Body of pancreas (tissue), 4 donors: Measurements from ENCODE around the gene SPATA13. TPM values are rescaled to one million over a fixed set of nuclear protein-coding genes. Genes with fewer than 3 reads are reported as not detected.
"Not testable (repeated sequence)": the region's sequence is repeated elsewhere in the genome, so short reads cannot be mapped to it uniquely, and the experiment has no call there.

Experiments used
- ATAC-seq: fragments of 150-250 bp; one replicate; pipeline ENCODE4 v1.9.1; 2016
- DNase-seq, 4 donors: peaks; one replicate each; pipeline ENCODE4 v3.0.0-alpha.2; 2019
- H3K27ac ChIP-seq, 4 donors: fragments of 200-600 bp; sonication (generic); 1 replicate in 3 of 4; 2 replicates in 1 of 4; pipeline versions ENCODE4 v1.5.1 to v1.6.1; 2016 to 2019; ENCODE audit warnings: mild to moderate bottlenecking in 1 of 4, mixed read lengths in 1 of 4, moderate library complexity in 1 of 4
- H3K27me3 ChIP-seq, 2 donors: fragments of 200-600 bp; sonication (generic); one replicate each; pipeline ENCODE4 v1.6.0; 2016; ENCODE audit warnings: mild to moderate bottlenecking in 1 of 2
- H3K36me3 ChIP-seq, 2 donors: fragments of 200-600 bp; sonication (generic); replicated peaks in 1 of 2; 2 replicates each; pipeline ENCODE4 v1.5.1; 2016; ENCODE audit warnings: low read depth in 2 of 2; ENCODE audit not compliant: insufficient read depth in 1 of 2
- H3K4me1 ChIP-seq: fragments of 200-600 bp; sonication (generic); one replicate; pipeline ENCODE4 v1.6.0; 2016
- H3K4me3 ChIP-seq, 2 donors: fragments of 200-600 bp; sonication (generic); 1 replicate in 1 of 2; 2 replicates in 1 of 2; pipeline ENCODE4 v1.5.1; 2016 to 2019
- H3K9me3 ChIP-seq, 3 donors: fragments of 200-600 bp; sonication (generic); 1 replicate in 2 of 3; 2 replicates in 1 of 3; pipeline ENCODE4 v1.5.1; 2016
- POLR2A ChIP-seq, 3 donors: fragments of 450-650 bp; IDR thresholded peaks; one replicate each; pipeline ENCODE4 v1.6.1; 2016; ENCODE audit warnings: antibody characterized with exemption in 3 of 3, mild to moderate bottlenecking in 2 of 3
- WGBS, 2 donors: methylation state at CpG; one replicate each; pipeline ENCODE4 v1.1.5; 2017; 5-methylcytosine and 5-hydroxymethylcytosine counted together
- intact Hi-C: fragments of 100-400 bp; cut with DNase I; formaldehyde crosslinking; loops from one replicate; pipeline ENCODE4 v1.15.1; 2023
- total RNA-seq, 2 donors: library from RNA; depleted of rRNA; stranded (reverse); fragments of >200 nt; gene quantifications; one replicate each; pipeline ENCODE4 v1.1.0, GENCODE V29; 2016
- TF ChIP-seq, protein P1 (sequence below), 7 experiments: fragments of 450-650 bp in 4 of 7; fragments of 200-600 bp in 3 of 7; sonication (generic) in 3 of 7; IDR thresholded peaks; one replicate each; pipeline ENCODE4 v1.5.1; 2016 to 2019; ENCODE audit warnings: antibody characterized with exemption in 7 of 7

SPATA13 gene
- total RNA-seq, 2 donors from 2014 or later: 83.3 to 359 TPM

DNA sequence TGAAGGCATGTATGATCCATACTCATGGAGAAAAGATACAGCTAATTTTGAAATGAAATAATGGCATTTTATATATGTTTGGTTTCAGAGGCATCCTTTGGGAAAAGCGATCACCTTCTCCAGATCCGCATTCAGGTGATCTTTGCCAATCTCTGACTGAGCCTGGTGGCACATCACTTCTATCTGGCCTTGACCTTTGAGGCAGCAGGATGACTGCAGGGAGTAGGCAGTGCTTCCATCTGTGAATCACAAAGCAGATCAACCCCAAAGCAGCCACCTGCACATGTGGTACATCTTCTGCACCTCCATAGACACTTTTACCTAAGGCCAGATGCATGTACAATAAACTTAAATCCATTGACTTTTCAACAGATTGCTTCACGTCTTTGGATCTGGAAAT lies 53.4 kb downstream of the SPATA13 start:
- intact Hi-C loops: no loop called here
- no peak for ATAC-seq
- no peaks in the 10 kb centered on the region for H3K9me3 ChIP-seq
- H3K27ac ChIP-seq: peak overlapping the region; percentile 42 to 94 (median 86)
- no peaks in the 10 kb centered on the region for H3K27me3 ChIP-seq
- DNase-seq: no peak
- H3K4me3 ChIP-seq: no peak overlapping the region
- H3K36me3 ChIP-seq: no peaks in the 10 kb centered on the region
- 74 to 78% methylated on average over 3 of the region's 3 CpGs for WGBS, 2 donors
- no peak for TF ChIP-seq POLR2A (IDR thresholded peaks at IDR 0.05)
- TF ChIP-seq, protein P1, sequence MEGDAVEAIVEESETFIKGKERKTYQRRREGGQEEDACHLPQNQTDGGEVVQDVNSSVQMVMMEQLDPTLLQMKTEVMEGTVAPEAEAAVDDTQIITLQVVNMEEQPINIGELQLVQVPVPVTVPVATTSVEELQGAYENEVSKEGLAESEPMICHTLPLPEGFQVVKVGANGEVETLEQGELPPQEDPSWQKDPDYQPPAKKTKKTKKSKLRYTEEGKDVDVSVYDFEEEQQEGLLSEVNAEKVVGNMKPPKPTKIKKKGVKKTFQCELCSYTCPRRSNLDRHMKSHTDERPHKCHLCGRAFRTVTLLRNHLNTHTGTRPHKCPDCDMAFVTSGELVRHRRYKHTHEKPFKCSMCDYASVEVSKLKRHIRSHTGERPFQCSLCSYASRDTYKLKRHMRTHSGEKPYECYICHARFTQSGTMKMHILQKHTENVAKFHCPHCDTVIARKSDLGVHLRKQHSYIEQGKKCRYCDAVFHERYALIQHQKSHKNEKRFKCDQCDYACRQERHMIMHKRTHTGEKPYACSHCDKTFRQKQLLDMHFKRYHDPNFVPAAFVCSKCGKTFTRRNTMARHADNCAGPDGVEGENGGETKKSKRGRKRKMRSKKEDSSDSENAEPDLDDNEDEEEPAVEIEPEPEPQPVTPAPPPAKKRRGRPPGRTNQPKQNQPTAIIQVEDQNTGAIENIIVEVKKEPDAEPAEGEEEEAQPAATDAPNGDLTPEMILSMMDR (IDR thresholded peaks at IDR 0.05): no peak
- peaks cover 94% of the 10 kb centered on the region for H3K4me1 ChIP-seq

DNA sequence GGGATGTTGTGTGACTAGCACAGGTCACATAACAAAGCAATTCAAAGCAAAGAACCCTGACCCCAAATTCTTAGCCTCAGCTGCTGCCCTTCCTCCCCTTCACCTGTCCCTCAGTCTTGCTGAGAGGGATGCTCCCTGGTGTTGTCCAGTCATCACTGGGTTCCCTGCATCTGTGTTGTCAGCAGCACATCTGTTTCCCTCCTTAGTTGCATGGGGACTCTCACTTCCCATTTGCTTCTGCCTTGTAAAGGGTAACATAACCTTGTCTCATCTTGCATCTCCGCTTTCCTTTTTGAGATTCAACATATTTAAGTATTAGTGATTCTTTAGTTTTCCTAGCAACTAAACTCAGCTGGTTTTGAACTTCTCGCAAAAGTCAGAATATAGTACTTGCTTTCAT lies 54.0 kb downstream of the SPATA13 start:
- intact Hi-C loops: no loop called here
- H3K27ac ChIP-seq: peak overlapping the region; percentile 82 to 94 (median 90)
- no peak for DNase-seq
- no peak overlapping the region for H3K4me3 ChIP-seq
- H3K36me3 ChIP-seq: no peaks in the 10 kb centered on the region
- TF ChIP-seq, protein P1 (IDR thresholded peaks at IDR 0.05): no peak
- no peak for TF ChIP-seq POLR2A (IDR thresholded peaks at IDR 0.05)
- 86 to 98% methylated on average over 2 of the region's 2 CpGs for WGBS, 2 donors
- ATAC-seq: no peak
- peaks cover 94% of the 10 kb centered on the region for H3K4me1 ChIP-seq
- H3K9me3 ChIP-seq: no peaks in the 10 kb centered on the region
- H3K27me3 ChIP-seq: no peaks in the 10 kb centered on the region

DNA sequence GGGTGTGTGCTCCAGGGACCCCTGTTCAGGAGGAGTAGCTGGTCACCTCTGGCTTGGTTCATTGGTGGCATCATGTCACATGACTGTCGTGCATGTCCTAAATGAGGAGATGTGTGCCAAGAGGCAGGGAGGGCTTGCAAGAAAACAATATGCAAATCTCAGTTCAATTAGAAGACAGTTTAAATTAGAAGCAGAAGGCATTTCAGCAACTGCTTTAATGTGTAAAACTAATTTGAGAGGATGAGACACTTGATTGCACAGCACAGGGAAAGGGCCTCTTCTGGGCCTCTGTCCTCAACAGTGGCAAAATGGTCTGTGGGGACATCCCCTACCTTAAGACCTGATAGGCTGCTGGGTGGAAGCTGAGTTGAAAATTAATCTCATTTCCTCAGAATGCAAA lies 54.6 kb downstream of the SPATA13 start:
- Histone ChIP-seq H3K27ac (peak overlapping the region; percentile 82 to 94 (median 90)), H3K4me1 (peaks cover 94% of the 10 kb centered on the region), H3K27me3 (no peaks in the 10 kb centered on the region), H3K36me3 (no peaks in the 10 kb centered on the region), H3K9me3 (no peaks in the 10 kb centered on the region), H3K4me3 (no peak overlapping the region)
- intact Hi-C loops: loop anchor here (5.0 kb wide), 1 partner anchor 53 kb away; the partner anchor contains the start of gene SPATA13
- ATAC-seq: no peak
- WGBS, 2 donors: 35 to 64% methylated on average over 1 of the region's 1 CpG
- DNase-seq: no peak
- TF ChIP-seq POLR2A (IDR thresholded peaks at IDR 0.05): no peak
- TF ChIP-seq, protein P1 (IDR thresholded peaks at IDR 0.05): no peak

DNA sequence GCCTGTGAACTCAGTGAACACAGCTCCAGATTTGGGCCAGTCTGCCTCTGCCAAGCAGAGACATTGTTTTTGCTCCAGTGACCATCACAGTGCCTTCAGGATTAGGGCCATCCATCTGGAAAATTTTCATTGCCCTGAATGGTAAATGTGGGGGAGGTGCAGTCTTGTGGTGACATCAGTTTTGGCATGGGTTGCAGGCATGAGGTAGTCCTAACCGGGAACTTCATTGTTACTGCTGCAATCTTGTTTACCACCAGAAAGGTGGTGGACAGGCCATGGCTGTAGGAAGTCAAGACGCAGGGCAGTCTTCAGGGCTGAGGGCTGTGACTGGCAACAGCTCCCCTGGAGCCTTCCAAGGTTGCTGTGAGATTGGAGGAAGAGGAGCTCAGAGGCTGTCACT lies 55.2 kb downstream of the SPATA13 start:
- WGBS, 2 donors: 18 to 19% methylated on average over 2 of the region's 2 CpGs
- H3K4me3 ChIP-seq: no peak overlapping the region
- intact Hi-C loops: loop anchor here (5.0 kb wide), 1 partner anchor 53 kb away; the partner anchor contains the start of gene SPATA13
- TF ChIP-seq, protein P1 (IDR thresholded peaks at IDR 0.05): peak in 1 of 7 experiments; percentile 16
- peak in 2 of 3 donors; percentile 69 to 73 for TF ChIP-seq POLR2A (IDR thresholded peaks at IDR 0.05)
- ATAC-seq (peak; percentile 82), DNase-seq (peak; percentile 85 to 92 (median 91))
- no peaks in the 10 kb centered on the region for H3K9me3 ChIP-seq
- H3K27me3 ChIP-seq: no peaks in the 10 kb centered on the region
- H3K27ac ChIP-seq: peak overlapping the region; percentile 82 to 94 (median 90)
- peaks cover 96% of the 10 kb centered on the region for H3K4me1 ChIP-seq
- no peaks in the 10 kb centered on the region for H3K36me3 ChIP-seq

DNA sequence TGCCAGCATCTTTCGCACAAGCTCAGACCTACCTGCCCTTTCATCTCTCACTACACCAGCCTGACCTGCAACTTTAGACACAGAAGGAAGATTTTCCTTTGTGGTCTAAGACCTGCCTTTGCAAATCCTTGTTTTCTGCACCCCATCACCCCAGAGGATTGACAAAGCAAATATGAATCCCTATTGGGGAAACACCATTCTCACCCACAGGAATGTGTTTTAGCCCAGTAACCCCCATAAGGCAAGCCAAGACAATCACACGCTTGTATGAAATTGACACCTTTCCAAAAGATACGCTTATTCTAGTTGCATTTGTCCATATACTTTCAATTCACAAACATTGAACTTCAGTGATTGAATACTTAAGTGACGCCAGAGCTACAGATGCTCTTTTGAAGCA lies 55.7 kb downstream of the SPATA13 start:
- H3K27ac ChIP-seq: peak overlapping the region; percentile 82 to 94 (median 90)
- no peaks in the 10 kb centered on the region for H3K36me3 ChIP-seq
- 83 to 86% methylated on average over 3 to 4 of the region's 4 CpGs for WGBS, 2 donors
- peaks cover 98% of the 10 kb centered on the region for H3K4me1 ChIP-seq
- H3K9me3 ChIP-seq: no peaks in the 10 kb centered on the region
- H3K4me3 ChIP-seq: no peak overlapping the region
- DNase-seq: no peak
- no peaks in the 10 kb centered on the region for H3K27me3 ChIP-seq
- ATAC-seq: no peak
- TF ChIP-seq, protein P1 (IDR thresholded peaks at IDR 0.05): no peak
- no peak for TF ChIP-seq POLR2A (IDR thresholded peaks at IDR 0.05)
- intact Hi-C loops: loop anchor here (5.0 kb wide), 1 partner anchor 54 kb away; the partner anchor contains the start of gene SPATA13

DNA sequence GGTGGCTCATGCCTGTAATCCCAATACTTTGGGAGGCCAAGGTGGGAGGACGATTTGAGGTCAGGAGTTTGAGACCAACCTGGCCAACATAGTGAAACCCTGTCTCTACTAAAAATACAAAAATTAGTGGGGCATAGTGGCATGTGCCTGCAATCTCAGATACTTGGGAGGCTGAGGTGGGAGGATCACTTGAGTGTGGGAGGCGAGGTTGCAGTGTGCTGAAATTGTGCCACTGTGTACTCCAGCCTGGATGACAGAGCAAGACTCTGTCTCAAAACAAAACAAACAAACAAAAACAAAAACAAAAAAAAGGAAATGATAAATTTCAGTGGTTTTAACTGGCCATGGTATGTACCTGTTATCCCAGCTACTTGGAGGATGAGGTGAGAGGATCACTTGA lies 56.3 kb downstream of the SPATA13 start:
- Histone ChIP-seq H3K4me1 (peaks cover 98% of the 10 kb centered on the region), H3K27ac (peak overlapping the region in 3 of 4 donors; percentile 82 to 94 (median 89))
- H3K36me3 ChIP-seq, DNase-seq, ATAC-seq, H3K27me3 ChIP-seq, H3K9me3 ChIP-seq, H3K4me3 ChIP-seq: not testable (repeated sequence)
- intact Hi-C loops: loop anchor here (5.0 kb wide), 1 partner anchor 54 kb away; the partner anchor contains the start of gene SPATA13
- 78 to 93% methylated on average over 2 of the region's 2 CpGs for WGBS, 2 donors
